ENCODE results near the gene CLIC3. TPM values are rescaled to one million over a fixed set of nuclear protein-coding genes. Genes with fewer than 3 reads are reported as not detected.

The CLIC3 gene
- total RNA-seq, 1 donor from 2014 or later: 154 TPM

DNA sequence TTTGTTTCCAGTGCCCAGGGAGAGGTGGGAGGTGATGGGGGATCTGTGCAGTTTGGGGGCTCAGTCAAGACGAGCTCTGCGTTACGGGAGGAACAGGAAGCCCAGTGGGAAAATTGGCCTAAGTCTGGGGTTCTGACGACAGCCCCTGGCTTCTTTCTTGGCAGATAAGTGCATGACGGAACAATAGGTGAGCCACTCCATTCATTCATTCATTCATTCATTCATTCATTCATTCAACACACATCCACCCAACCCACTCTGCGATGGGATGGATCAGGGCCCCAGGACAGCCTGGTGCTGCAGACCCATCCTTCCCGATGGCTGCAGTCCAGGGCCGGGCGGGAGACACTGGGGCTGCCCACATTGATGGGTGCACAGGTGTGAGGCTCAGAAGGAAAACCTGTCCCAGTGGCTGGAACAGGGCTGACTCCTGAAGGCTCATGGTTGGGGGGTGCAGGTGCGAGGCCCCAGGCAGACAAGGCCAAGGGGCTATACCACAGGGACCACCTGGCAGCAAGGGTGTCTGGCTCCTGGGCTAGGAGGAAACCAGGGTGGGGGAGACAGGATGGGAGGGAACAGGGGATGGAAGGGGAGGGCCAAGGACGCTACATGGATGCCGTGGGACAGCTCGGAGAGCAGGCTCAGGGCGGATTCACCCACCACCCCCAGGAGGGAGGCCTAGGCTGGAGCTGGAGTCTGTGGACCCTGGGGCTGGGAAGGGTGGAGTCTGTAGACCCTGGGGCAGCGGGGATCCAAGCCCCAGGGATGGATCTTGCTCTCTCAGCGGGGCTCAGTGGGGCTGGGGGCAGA is 15.5 kb downstream of the CLIC3 start:
- ATAC-seq: no peak

- ATAC-seq: no peak
Measured at GRCh38 chr9:136979769-136980587, 16.4 kb downstream of the CLIC3 start.

- no peak for ATAC-seq
Measured at GRCh38 chr9:136978865-136979544, 17.4 kb downstream of the CLIC3 start.

DNA sequence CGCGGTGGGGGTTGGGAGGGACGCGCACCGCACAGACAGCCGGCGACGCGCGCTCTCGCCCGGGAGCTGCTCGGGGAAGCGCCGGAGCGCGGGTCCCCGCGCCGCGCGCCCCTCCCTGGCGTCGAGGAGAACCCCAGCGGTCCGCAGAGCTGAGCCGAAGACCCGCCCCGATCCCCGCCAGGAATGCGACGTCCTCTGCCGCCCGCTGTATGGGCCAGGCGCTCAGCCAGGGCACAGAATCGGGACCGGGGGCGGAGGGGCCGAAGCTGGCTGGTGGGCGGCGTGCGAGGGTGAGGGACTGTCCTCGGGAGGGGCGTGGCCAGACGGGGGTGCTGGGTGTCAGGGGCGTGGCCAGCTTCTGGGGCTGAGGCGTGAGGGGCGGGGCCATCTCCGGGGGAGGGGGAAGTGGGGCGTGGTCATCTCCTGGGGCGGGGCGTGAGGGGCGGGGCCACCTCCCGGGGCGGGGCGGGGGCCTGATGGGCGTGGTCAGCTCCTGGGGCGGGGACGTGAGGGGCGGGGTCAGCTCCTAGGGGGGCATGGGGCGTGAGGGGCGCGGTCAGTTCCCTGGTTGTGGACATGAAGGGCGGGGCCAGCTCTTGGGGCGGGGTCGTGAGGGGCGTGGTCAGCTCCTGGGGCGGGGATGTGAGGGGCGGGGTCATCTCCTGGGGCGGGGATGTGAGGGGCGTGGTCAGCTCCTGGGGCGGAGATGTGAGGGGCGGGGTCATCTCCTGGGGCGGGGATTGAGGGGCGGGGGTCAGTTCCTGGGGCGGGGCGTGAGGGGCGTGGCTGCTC is 18.1 kb downstream of the CLIC3 start:
- ATAC-seq: peak; percentile 49

GRCh38 chr9:136977649-136978072 is 18.7 kb downstream of the CLIC3 start:
- no peak for ATAC-seq

- no peak for ATAC-seq
Measured at GRCh38 chr9:136977223-136977622, 19.1 kb downstream of the CLIC3 start, which contains the start of gene PTGDS. Gene PTGDS (plus strand): TSS chr9:136977504. CDS start chr9:136977579, 75 bp downstream.

- peak; percentile 14 for ATAC-seq
Measured at GRCh38 chr9:136975644-136976043, 20.7 kb downstream of the CLIC3 start.

- peak; percentile 56 for ATAC-seq
Measured at GRCh38 chr9:136974817-136975535, 21.4 kb downstream of the CLIC3 start.

GRCh38 chr9:136973618-136974617 is 22.4 kb downstream of the CLIC3 start:
- no peak for ATAC-seq

GRCh38 chr9:136972743-136973142 is 23.6 kb downstream of the CLIC3 start:
- ATAC-seq: no peak

DNA sequence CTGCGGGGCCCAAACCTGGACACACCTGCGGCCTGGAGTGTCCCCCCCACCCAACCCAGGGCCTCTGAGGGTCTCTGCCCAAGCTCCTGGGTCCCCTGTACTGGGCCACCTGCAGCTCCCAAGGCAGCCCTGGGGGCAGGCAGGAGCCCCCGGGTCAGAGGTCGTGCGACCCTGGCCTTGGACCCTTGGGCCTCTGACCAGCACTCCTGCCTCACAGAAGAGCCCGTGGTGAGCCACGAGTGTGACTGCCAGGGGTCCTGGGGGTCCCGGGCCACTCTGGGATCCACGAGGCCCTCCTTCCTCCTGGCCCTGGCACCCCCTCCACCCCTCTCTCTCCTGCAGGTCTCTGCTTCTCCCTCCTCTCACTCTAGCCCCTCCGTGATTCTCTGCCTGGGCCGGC is 24.0 kb downstream of the CLIC3 start:
- ATAC-seq: no peak

GRCh38 chr9:136971746-136972145 is 24.6 kb downstream of the CLIC3 start:
- ATAC-seq: no peak

DNA sequence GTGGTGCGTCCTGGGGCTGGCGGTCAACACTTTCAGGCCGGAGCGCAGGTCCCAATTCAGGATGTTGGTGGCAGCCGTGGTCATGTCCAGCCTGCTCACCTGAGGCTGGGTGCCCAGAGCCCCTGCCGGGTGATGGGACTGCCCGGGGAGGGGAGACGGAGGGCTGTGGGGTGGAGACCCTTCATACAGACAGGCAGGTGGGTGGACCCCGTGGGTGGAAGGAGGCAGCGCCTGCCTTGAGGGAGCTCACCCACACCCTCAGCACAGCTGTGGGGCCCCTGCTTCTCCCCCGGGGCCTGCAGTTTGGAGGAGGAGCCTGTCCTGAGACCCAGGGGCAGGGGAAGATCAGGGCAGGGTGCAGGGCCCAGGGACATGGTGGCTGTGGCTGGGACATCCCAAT is 26.0 kb downstream of the CLIC3 start:
- no peak for ATAC-seq

DNA sequence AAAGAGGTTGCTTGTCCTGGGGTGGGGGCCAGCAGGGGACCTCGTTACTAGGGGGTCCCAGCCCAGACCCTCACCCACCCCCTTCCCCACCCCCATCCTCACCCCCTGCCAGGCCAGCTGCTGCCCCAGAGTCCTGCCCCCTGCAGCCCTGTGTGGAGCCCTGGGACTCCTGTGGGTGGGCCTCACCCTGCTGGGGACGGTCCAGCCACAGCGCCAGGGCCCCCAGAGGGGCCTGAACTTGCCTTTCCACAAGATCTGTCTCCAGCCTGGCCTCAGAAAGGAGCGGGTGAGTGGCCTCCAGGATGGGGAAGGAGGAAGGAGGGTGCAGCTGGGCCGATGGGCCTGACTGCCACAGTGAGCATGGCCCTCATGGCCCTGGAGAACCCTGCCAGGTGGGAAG is 26.6 kb downstream of the CLIC3 start:
- no peak for ATAC-seq

DNA sequence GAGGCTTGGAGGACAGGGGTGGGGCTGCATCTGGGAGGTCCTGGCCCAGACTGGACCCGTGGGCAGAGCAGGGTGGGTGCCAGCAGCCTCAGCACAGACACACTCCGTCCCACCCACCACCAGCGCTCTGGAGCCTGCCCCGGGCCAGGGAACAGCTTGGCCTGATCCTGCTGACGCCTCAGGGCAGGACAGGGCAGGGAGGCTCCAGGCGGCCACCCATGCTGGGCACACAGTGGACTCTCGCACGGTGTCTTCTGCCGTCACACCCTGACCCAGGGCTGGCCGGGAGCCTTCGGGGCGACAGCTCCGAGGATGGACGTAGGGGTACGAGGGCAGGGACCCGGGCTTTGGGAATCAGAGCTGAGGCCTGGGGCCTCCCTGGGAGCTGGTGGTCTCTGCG is 27.2 kb downstream of the CLIC3 start:
- ATAC-seq: no peak

DNA sequence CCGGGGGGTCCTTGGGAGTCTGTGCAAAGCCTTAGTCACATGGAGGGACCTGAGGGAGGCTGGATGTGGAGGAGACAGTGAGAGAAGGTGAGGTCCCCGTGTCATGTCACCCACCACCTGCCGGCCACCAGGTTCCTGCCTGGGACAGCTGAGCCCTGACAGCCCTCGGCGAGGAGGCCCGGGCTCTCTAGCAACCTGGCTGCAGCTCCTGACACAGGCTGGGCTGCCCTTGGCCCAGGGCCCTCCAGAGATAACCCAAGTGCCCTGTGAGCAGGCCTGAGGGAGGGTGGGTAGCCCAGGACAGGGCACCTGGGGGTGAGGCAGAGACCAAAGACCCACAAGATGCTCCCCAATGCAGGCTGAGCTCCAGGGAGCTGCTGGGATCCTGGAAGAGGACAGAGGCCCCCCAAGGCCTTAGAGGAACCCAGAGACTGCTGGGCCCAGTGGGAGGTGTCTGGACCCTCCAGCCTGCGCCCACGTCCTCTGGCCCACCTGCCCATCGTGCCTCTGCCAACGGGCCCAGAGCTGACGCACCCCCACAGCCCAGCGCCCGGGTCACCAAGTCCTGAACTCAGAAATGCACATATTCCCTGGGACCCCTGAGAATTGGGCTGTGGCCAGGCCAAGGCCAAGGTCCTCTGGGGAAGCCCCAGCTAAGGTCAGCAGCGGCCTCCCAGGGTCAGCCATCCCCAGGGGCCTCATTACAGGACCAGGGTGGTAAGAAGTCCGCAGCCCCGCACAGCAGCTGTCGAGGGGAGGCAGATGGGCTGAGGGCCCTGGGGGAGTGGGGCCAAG is 27.8 kb downstream of the CLIC3 start:
- no peak for ATAC-seq

- no peak for ATAC-seq
Measured at GRCh38 chr9:136965771-136966484, 30.4 kb downstream of the CLIC3 start.

GRCh38 chr9:136964833-136965422 is 31.4 kb downstream of the CLIC3 start:
- no peak for ATAC-seq
